GM12878 (cell line): ENCODE measurements around the gene PSMA8. TPM values are rescaled to one million over a fixed set of nuclear protein-coding genes. Genes with fewer than 3 reads are reported as not detected.

Source experiments
- ATAC-seq: fragments of 200-7000 bp; cut with Tn5 transposase; 3 replicates; pipeline ENCODE4 v1.9.1; 2020; ENCODE audit warnings: mild to moderate bottlenecking, moderate library complexity
- BruUV-seq: library from RNA; stranded (reverse); fragments of 400-500 nt; replicated peaks from 2 replicates; lab custom pipeline; 2021; lab: Mats Ljungman, UMichigan
- CTCF ChIA-PET: fragments of 300-600 bp; sonication (Branson Sonifier 250); formaldehyde crosslinking; extraction: SDS; loops from one replicate; lab custom pipeline; 2021; ENCODE audit warnings: inconsistent platforms; lab: Yijun Ruan, JAX
- POLR2A ChIA-PET: fragments of 350-600 bp; formaldehyde crosslinking; extraction: SDS; loops from one replicate; lab custom pipeline; 2021; ENCODE audit warnings: inconsistent platforms; lab: Charles Lee
- RAD21 ChIA-PET: fragments of 300-600 bp; sonication (Branson Sonifier 250); formaldehyde crosslinking; loops from one replicate; lab custom pipeline; 2023; ENCODE audit warnings: antibody characterized with exemption; ENCODE audit not compliant: unreplicated experiment; lab: Charles Lee
- SMC1A ChIA-PET: fragments of 300-600 bp; sonication (Branson Sonifier 250); formaldehyde crosslinking; loops from one replicate; lab custom pipeline; 2023; ENCODE audit not compliant: unreplicated experiment, uncharacterized antibody; lab: Charles Lee
- DNase-seq: peaks from one replicate; pipeline ENCODE4 v3.0.0-alpha.2; 2011; ENCODE audit warnings: low read depth, low spot score
- FAIRE-seq: peaks from 3 replicates; lab custom pipeline; 2011; peaks lifted over from hg19 to GRCh38; lab: Jason Lieb, UNC
- H2AFZ ChIP-seq: 2 replicates; pipeline ENCODE4 v1.6.0; 2011; ENCODE audit warnings: low read depth, low read length, control low read depth; ENCODE audit not compliant: control insufficient read depth
- H3K27ac ChIP-seq: 2 replicates; pipeline ENCODE4 v1.5.1; 2011; ENCODE audit warnings: control low read depth; ENCODE audit not compliant: control insufficient read depth, insufficient read depth
- H3K27me3 ChIP-seq, 2 experiments: replicated peaks in 1 of 2; 2 replicates each; pipeline versions ENCODE4 v1.6.0 to v1.6.1; 2011; ENCODE audit warnings: low read length in 1 of 2; ENCODE audit not compliant: control insufficient read depth in 2 of 2, insufficient read depth in 2 of 2
- H3K36me3 ChIP-seq, 2 experiments: 2 replicates each; pipeline ENCODE4 v1.5.1; 2011; ENCODE audit warnings: low read length in 1 of 2; ENCODE audit not compliant: control insufficient read depth in 2 of 2, insufficient read depth in 2 of 2
- H3K4me1 ChIP-seq: 2 replicates; pipeline ENCODE4 v1.6.1; 2011; ENCODE audit warnings: mild to moderate bottlenecking, low read length, moderate library complexity, mixed read lengths; ENCODE audit not compliant: control insufficient read depth, insufficient read depth
- H3K4me2 ChIP-seq: 2 replicates; pipeline ENCODE4 v1.6.0; 2011; ENCODE audit warnings: control low read depth; ENCODE audit not compliant: control insufficient read depth, insufficient read depth
- H3K4me3 ChIP-seq: fragments of 200-600 bp; sonication (generic); 2 replicates; pipeline ENCODE4 v1.5.1; 2016
- H3K79me2 ChIP-seq: 2 replicates; pipeline ENCODE4 v1.6.0; 2011; ENCODE audit warnings: low read length; ENCODE audit not compliant: control insufficient read depth, insufficient read depth
- H3K9ac ChIP-seq: 2 replicates; pipeline ENCODE4 v1.8.0; 2011; ENCODE audit warnings: low read length, control low read depth, mixed read lengths; ENCODE audit not compliant: control insufficient read depth, insufficient read depth
- H3K9me3 ChIP-seq: replicated peaks from 3 replicates; pipeline ENCODE4 v1.5.1; 2011; ENCODE audit warnings: mild to moderate bottlenecking, low read length; ENCODE audit not compliant: control insufficient read depth, insufficient read depth
- H4K20me1 ChIP-seq: 2 replicates; pipeline ENCODE4 v1.6.0; 2011; ENCODE audit not compliant: control insufficient read depth, insufficient read depth
- DPF2 ChIP-seq: fragments of 450-650 bp; IDR thresholded peaks from 2 replicates; pipeline ENCODE4 v1.6.1; 2017; ENCODE audit warnings: mild to moderate bottlenecking
- IKZF2 ChIP-seq, 2 experiments: fragments of 450-650 bp; IDR thresholded peaks; 2 replicates each; pipeline ENCODE4 v1.6.1; 2017; ENCODE audit warnings: mild to moderate bottlenecking in 2 of 2, moderate library complexity in 2 of 2
- PAX5 ChIP-seq: IDR thresholded peaks from 2 replicates; pipeline ENCODE4 v1.6.1; 2011; ENCODE audit warnings: low read depth, low read length, borderline replicate concordance
- POU2F2 ChIP-seq: IDR thresholded peaks from 3 replicates; pipeline ENCODE4 v1.6.1; 2011; ENCODE audit warnings: low read depth, mild to moderate bottlenecking, low read length, borderline replicate concordance
- RELB ChIP-seq: fragments of 450-650 bp; IDR thresholded peaks from 2 replicates; pipeline ENCODE4 v1.6.1; 2017; ENCODE audit warnings: low read depth, mild to moderate bottlenecking, moderate library complexity
- RUNX3 ChIP-seq: IDR thresholded peaks from 2 replicates; pipeline ENCODE4 v1.6.1; 2012; ENCODE audit warnings: low read length, inconsistent platforms
- in situ Hi-C: fragments of 300-500 bp; cut with MboI; formaldehyde crosslinking; loops from 9 replicates; pipeline ENCODE4 v1.14.3; 2018; ENCODE audit warnings: mixed read lengths
- intact Hi-C: fragments of 100-400 bp; cut with micrococcal nuclease; formaldehyde crosslinking; loops from one replicate; pipeline ENCODE4 v1.14.2; 2022; ENCODE audit not compliant: unreplicated experiment
- polyA plus RNA-seq, 11 experiments: library from polyadenylated mRNA; depleted of rRNA in 4 of 11; unstranded in 6 of 11; stranded (reverse) in 5 of 11; fragments of >200 nt; fragmentation: Nextera tagmentation in 4 of 11; fragmentation: Illumina TruSeq in 1 of 11; extraction: Ambion mirVana in 4 of 11; extraction: Trizol in 1 of 11; gene quantifications; 1 replicate in 1 of 11; 2 replicates in 10 of 11; pipeline versions ENCODE4 v1.2.1 to v1.2.3, GENCODE V29; 2011 to 2016; ENCODE audit warnings: inconsistent platforms in 2 of 11, missing spikeins in 2 of 11, low read depth in 1 of 11
- total RNA-seq, 4 experiments: library from RNA; depleted of rRNA in 3 of 4; stranded (reverse); fragments of >200 nt in 3 of 4; fragmentation: Illumina TruSeq in 1 of 4; extraction: Trizol in 1 of 4; gene quantifications; 2 replicates each; pipeline versions ENCODE4 v1.2.1 to v1.2.3, GENCODE V29; 2013 to 2021
- TF ChIP-seq, protein P1 (sequence below): fragments of 450-650 bp; IDR thresholded peaks from 2 replicates; pipeline ENCODE4 v1.6.1; 2017; ENCODE audit warnings: mild to moderate bottlenecking

PSMA8 gene
- total and polyA plus RNA-seq, 10 of the 15 experiments (the other 5 are each of a cell fraction or from before 2014, with no cell fraction given) = 0.07 to 0.15 (median 0.09) TPM; not detected in 6

GRCh38 chr18:26181343-26181826, 47.7 kb downstream of the PSMA8 start (continued):
- TF ChIP-seq, protein P1, sequence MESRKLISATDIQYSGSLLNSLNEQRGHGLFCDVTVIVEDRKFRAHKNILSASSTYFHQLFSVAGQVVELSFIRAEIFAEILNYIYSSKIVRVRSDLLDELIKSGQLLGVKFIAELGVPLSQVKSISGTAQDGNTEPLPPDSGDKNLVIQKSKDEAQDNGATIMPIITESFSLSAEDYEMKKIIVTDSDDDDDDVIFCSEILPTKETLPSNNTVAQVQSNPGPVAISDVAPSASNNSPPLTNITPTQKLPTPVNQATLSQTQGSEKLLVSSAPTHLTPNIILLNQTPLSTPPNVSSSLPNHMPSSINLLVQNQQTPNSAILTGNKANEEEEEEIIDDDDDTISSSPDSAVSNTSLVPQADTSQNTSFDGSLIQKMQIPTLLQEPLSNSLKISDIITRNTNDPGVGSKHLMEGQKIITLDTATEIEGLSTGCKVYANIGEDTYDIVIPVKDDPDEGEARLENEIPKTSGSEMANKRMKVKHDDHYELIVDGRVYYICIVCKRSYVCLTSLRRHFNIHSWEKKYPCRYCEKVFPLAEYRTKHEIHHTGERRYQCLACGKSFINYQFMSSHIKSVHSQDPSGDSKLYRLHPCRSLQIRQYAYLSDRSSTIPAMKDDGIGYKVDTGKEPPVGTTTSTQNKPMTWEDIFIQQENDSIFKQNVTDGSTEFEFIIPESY = no peak
- TF ChIP-seq, all 136 proteins: peak for 7

GRCh38 chr18:26183395-26184112, 49.9 kb downstream of the PSMA8 start:
- ATAC-seq (no peak), FAIRE-seq (no peak), DNase-seq (no peak)
- in situ Hi-C loops (no loop called here), intact Hi-C loops (no loop called here)
- Histone ChIP-seq H3K4me1 (peaks cover 19% of the 10 kb centered on the region; the same call in 1 of the 2 replicates), H3K9ac (no peak overlapping the region), H3K4me3 (no peak overlapping the region), H3K27ac (no peak overlapping the region), H3K27me3 (no peaks in the 10 kb centered on the region), H3K4me2 (no peak overlapping the region), H3K36me3 (no peaks in the 10 kb centered on the region), H4K20me1 (no peaks in the 10 kb centered on the region), H3K9me3 (peaks cover 8% of the 10 kb centered on the region; the same call in 2 of the 3 replicates), H3K79me2 (no peaks in the 10 kb centered on the region), H2AFZ (no peak overlapping the region)
- TF ChIP-seq IKZF2 (IDR thresholded peaks at IDR 0.05) (peak in 1 of 2 experiments; percentile 16; a peak in 1 of 4 replicates), DPF2 (no peak), PAX5 (no peak), POU2F2 (no peak), RELB (no peak), RUNX3 (0 out of 2 replicates have a peak, but pooled peaks have one; percentile 34)
- ChIA-PET SMC1A (interaction anchor here (1.0 kb wide), 1 partner anchor 87 kb away, joined by 3 read pairs; no protein-coding TSS in a partner anchor), CTCF (interaction anchor here (0.6 to 1.7 kb wide), 2 partner anchors 9 to 12 kb away, joined by 3 to 6 read pairs; no protein-coding TSS in a partner anchor), POLR2A (no interaction called here), RAD21 (interaction anchor here (1.4 kb wide), 1 partner anchor 9 kb away, joined by 3 read pairs; no protein-coding TSS in a partner anchor)
- no TSS peak for BruUV-seq
